Measurements from ENCODE around the gene MAFB. TPM values are rescaled to one million over a fixed set of nuclear protein-coding genes. Genes with fewer than 3 reads are reported as not detected.
"Not testable (repeated sequence)": the region's sequence is repeated elsewhere in the genome, so short reads cannot be mapped to it uniquely, and the experiment has no call there.

MAFB gene
- total RNA-seq: 38.6 TPM

- ATAC-seq: peak; percentile 89
- peak; percentile 96 for DNase-seq (ENCODE audit: low spot score)
- intact Hi-C loops (cut with DNase I): loop anchor here (10.0 kb wide), 1 partner anchor 1425 kb away; no protein-coding TSS in a partner anchor
These were observed at the start of gene MAFB for GRCh38 chr20:40689100-40689942. MAFB (minus strand) TSS chr20:40689236; CDS start chr20:40688850, 386 bp downstream.

GRCh38 chr20:40736468-40736867 is 47.4 kb upstream of the MAFB start:
- DNase-seq (ENCODE audit: low spot score); ATAC-seq; intact Hi-C loops (cut with DNase I): not testable (repeated sequence)

GRCh38 chr20:40728996-40729395 is 40.0 kb upstream of the MAFB start:
- ATAC-seq (no peak), DNase-seq (ENCODE audit: low spot score) (no peak)
- intact Hi-C loops (cut with DNase I): no loop called here

- intact Hi-C loops (cut with DNase I): no loop called here
- DNase-seq (ENCODE audit: low spot score): no peak
- no peak for ATAC-seq
These were observed 39.4 kb upstream of the MAFB start for GRCh38 chr20:40728470-40728869.

GRCh38 chr20:40727960-40728359 is 38.9 kb upstream of the MAFB start:
- intact Hi-C loops (cut with DNase I): no loop called here
- ATAC-seq (no peak), DNase-seq (ENCODE audit: low spot score) (no peak)

- intact Hi-C loops (cut with DNase I): no loop called here
- no peak for DNase-seq (ENCODE audit: low spot score)
These were observed 37.7 kb upstream of the MAFB start for GRCh38 chr20:40726776-40727175.

GRCh38 chr20:40724566-40724965 is 35.5 kb upstream of the MAFB start:
- ATAC-seq (no peak), DNase-seq (ENCODE audit: low spot score) (no peak)
- intact Hi-C loops (cut with DNase I): no loop called here

More at GRCh38 chr20:40726776-40727175, 37.7 kb upstream of the MAFB start:
- ATAC-seq: no peak

- DNase-seq (ENCODE audit: low spot score) (no peak), ATAC-seq (no peak)
- intact Hi-C loops (cut with DNase I): no loop called here
These were observed 31.8 kb upstream of the MAFB start for GRCh38 chr20:40720826-40721225.

GRCh38 chr20:40720099-40720498 is 31.1 kb upstream of the MAFB start:
- intact Hi-C loops (cut with DNase I): no loop called here
- DNase-seq (ENCODE audit: low spot score) (no peak), ATAC-seq (no peak)

GRCh38 chr20:40718982-40719729 is 30.1 kb upstream of the MAFB start:
- ATAC-seq: no peak
- no peak for DNase-seq (ENCODE audit: low spot score)
- intact Hi-C loops (cut with DNase I): no loop called here

GRCh38 chr20:40718214-40718977 is 29.4 kb upstream of the MAFB start:
- DNase-seq (ENCODE audit: low spot score) (no peak), ATAC-seq (no peak)

GRCh38 chr20:40717343-40717865 is 28.4 kb upstream of the MAFB start:
- ATAC-seq (no peak), DNase-seq (ENCODE audit: low spot score) (no peak)
- intact Hi-C loops (cut with DNase I): loop anchor here (2.0 kb wide), 1 partner anchor 41 kb away; no protein-coding TSS in a partner anchor

More at GRCh38 chr20:40718214-40718977, 29.4 kb upstream of the MAFB start:
- intact Hi-C loops (cut with DNase I): no loop called here

- ATAC-seq (no peak), DNase-seq (ENCODE audit: low spot score) (no peak)
- intact Hi-C loops (cut with DNase I): no loop called here
These were observed 26.5 kb upstream of the MAFB start for GRCh38 chr20:40715491-40715890.

GRCh38 chr20:40714916-40715315 is 25.9 kb upstream of the MAFB start:
- ATAC-seq: no peak
- intact Hi-C loops (cut with DNase I): no loop called here

GRCh38 chr20:40714109-40714508 is 25.1 kb upstream of the MAFB start:
- DNase-seq (ENCODE audit: low spot score) (no peak), ATAC-seq (no peak)
- intact Hi-C loops (cut with DNase I): no loop called here

More at GRCh38 chr20:40714916-40715315, 25.9 kb upstream of the MAFB start:
- DNase-seq (ENCODE audit: low spot score): no peak

GRCh38 chr20:40713508-40713907 is 24.5 kb upstream of the MAFB start:
- no peak for ATAC-seq
- intact Hi-C loops (cut with DNase I): no loop called here

GRCh38 chr20:40711079-40711478 is 22.0 kb upstream of the MAFB start:
- DNase-seq (ENCODE audit: low spot score): no peak

More at GRCh38 chr20:40713508-40713907, 24.5 kb upstream of the MAFB start:
- no peak for DNase-seq (ENCODE audit: low spot score)

GRCh38 chr20:40710603-40711002 is 21.6 kb upstream of the MAFB start:
- DNase-seq (ENCODE audit: low spot score) (no peak), ATAC-seq (no peak)
- intact Hi-C loops (cut with DNase I): no loop called here

More at GRCh38 chr20:40711079-40711478, 22.0 kb upstream of the MAFB start:
- no peak for ATAC-seq
- intact Hi-C loops (cut with DNase I): no loop called here

Measured in sciatic nerve (tissue), 2 donors.